ENCODE measurements around the gene MTMR2. TPM values are rescaled to one million over a fixed set of nuclear protein-coding genes. Genes with fewer than 3 reads are reported as not detected.

The MTMR2 gene
- total and polyA plus RNA-seq, 2 of the 13 experiments (the other 11 are each of a cell fraction or from before 2014, with no cell fraction given) = 12.7 to 22.3 TPM

DNA sequence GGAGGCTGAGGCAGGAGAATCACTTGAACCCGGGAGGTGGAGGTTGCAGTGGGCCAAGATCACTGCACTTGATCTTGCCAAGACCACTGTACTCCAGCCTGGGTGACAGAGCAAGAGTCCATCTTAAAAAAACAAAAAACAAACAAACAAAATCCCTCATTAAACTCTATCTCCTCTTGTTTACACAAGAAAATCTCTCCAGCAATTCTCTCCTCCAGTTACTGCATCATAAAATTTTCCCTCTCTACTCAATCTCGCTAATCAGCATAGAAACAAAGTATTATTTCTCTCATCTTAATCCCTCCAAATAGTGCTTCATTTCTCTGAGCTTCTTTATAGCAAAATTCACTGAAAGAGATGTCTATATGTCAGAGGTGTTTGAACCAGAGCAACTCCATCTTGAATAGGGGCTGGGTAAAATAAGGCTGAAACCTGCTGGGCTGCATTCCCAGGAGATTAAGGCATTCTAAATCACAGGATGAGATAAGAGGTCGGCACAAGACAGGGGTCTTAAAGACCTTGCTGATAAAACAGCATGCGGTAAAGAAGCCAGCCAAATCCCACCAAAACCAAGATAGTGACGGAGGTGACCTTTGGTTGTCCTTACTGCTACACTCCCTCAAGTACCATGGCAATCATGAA lies 19.8 kb downstream of the MTMR2 start:
- Histone ChIP-seq H3K27me3 (ENCODE audit: control insufficient read depth in 1 of 2, insufficient read depth in 2 of 2, low read length in 2 of 2) (no peaks in the 10 kb centered on the region), H3K36me3 (replicated peaks in 1 of 2; ENCODE audit: control insufficient read depth in 1 of 2, insufficient read depth in 2 of 2, low read length in 2 of 2) (no peaks in the 10 kb centered on the region; a peak in 1 of 5 replicates), H2AFZ (ENCODE audit: low read length) (no peak overlapping the region), H4K20me1 (ENCODE audit: insufficient read depth, low read length) (no peaks in the 10 kb centered on the region; the same call in 1 of the 2 replicates), H3K4me1 (ENCODE audit: insufficient read depth, low read length) (peaks cover 14% of the 10 kb centered on the region), H3K9me3 (ENCODE audit: low read length) (no peaks in the 10 kb centered on the region), H3K4me3 (replicated peaks in 1 of 3; ENCODE audit: insufficient read depth in 1 of 3, low read depth in 2 of 3, low read length in 3 of 3) (no peak overlapping the region), H3K9ac (ENCODE audit: insufficient read depth, low read depth, low read length) (no peak overlapping the region), H3K27ac (ENCODE audit: extremely low read length, insufficient read depth, low read length) (no peak overlapping the region), H3K79me2 (ENCODE audit: insufficient read depth, low read length) (peaks cover 47% of the 10 kb centered on the region), H3K4me2 (ENCODE audit: low read depth, low read length) (no peak overlapping the region)
- ChIA-PET CTCF (ENCODE audit: low intra/inter-chr PET ratio, low total read pairs) (no interaction called here), POLR2A (no interaction called here)
- no TSS peak for BruUV-seq (replicated peaks)
- DNase-seq (ENCODE audit: low spot score) (no peak), ATAC-seq (no peak), FAIRE-seq (no peak)
- in situ Hi-C loops (cut with HindIII; ENCODE audit: extremely low pct_ligation_motif_present, low pct_unique_long_range_greater_than_20kb) = no loop called here
- intact Hi-C loops (cut with micrococcal nuclease; ENCODE audit: unreplicated experiment) = no loop called here
- TF ChIP-seq ZNF737 (CRISPR knock-in tag; IDR thresholded peaks at IDR 0.05; ENCODE audit: borderline replicate concordance) (no peak), FOXA1 (IDR thresholded peaks at IDR 0.05) (peak; percentile 59), FOXA1 (CRISPR knock-in tag; IDR thresholded peaks at IDR 0.05) (no peak)
- TF ChIP-seq, protein P1, sequence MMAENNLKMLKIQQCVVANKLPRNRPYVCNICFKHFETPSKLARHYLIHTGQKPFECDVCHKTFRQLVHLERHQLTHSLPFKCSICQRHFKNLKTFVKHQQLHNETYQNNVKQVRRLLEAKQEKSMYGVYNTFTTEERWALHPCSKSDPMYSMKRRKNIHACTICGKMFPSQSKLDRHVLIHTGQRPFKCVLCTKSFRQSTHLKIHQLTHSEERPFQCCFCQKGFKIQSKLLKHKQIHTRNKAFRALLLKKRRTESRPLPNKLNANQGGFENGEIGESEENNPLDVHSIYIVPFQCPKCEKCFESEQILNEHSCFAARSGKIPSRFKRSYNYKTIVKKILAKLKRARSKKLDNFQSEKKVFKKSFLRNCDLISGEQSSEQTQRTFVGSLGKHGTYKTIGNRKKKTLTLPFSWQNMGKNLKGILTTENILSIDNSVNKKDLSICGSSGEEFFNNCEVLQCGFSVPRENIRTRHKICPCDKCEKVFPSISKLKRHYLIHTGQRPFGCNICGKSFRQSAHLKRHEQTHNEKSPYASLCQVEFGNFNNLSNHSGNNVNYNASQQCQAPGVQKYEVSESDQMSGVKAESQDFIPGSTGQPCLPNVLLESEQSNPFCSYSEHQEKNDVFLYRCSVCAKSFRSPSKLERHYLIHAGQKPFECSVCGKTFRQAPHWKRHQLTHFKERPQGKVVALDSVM (CRISPR knock-in tag; IDR thresholded peaks at IDR 0.05) = peak; percentile 71
- 95% methylated on average over 5 of the region's 5 CpGs for WGBS (ENCODE audit: low lambda C conversion rate)

DNA sequence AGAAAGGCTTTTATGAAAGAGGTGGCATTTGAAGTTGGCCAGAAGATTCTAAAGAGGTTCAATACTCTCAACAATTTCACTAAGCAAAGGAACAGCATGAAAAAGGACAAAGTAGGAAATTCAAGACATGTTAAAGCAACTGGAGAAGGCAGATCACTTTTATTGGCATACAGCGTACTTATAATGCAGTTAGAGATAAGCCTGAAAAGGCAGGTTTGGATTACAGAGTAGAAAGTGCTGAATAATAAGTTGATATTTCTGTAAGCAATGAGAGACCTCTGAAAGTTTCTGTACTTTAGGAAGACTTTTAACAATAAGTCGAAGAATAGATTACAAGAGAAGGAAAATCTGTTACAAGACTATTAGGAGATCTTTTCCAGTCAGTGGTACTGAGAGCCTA lies 25.1 kb downstream of the MTMR2 start:
- H3K4me2 ChIP-seq (ENCODE audit: low read depth, low read length) = no peak overlapping the region
- WGBS (ENCODE audit: low lambda C conversion rate) = 77% methylated on average over 2 of the region's 2 CpGs
- H3K36me3 ChIP-seq (replicated peaks in 1 of 2; ENCODE audit: control insufficient read depth in 1 of 2, insufficient read depth in 2 of 2, low read length in 2 of 2) = no peaks in the 10 kb centered on the region
- in situ Hi-C loops (cut with HindIII; ENCODE audit: extremely low pct_ligation_motif_present, low pct_unique_long_range_greater_than_20kb) (no loop called here), intact Hi-C loops (cut with micrococcal nuclease; ENCODE audit: unreplicated experiment) (no loop called here)
- no peak for ATAC-seq
- DNase-seq (ENCODE audit: low spot score) = no peak
- no peak overlapping the region for H3K4me3 ChIP-seq (replicated peaks in 1 of 3; ENCODE audit: insufficient read depth in 1 of 3, low read depth in 2 of 3, low read length in 3 of 3)
- no TSS peak for BruUV-seq (replicated peaks)
- CTCF ChIA-PET (ENCODE audit: low intra/inter-chr PET ratio, low total read pairs) = no interaction called here
- TF ChIP-seq, protein P2, sequence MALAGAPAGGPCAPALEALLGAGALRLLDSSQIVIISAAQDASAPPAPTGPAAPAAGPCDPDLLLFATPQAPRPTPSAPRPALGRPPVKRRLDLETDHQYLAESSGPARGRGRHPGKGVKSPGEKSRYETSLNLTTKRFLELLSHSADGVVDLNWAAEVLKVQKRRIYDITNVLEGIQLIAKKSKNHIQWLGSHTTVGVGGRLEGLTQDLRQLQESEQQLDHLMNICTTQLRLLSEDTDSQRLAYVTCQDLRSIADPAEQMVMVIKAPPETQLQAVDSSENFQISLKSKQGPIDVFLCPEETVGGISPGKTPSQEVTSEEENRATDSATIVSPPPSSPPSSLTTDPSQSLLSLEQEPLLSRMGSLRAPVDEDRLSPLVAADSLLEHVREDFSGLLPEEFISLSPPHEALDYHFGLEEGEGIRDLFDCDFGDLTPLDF (CRISPR knock-in tag; IDR thresholded peaks at IDR 0.05) = no peak
- no peak for TF ChIP-seq CREM (IDR thresholded peaks at IDR 0.05)
- TF ChIP-seq CREM (CRISPR knock-in tag; IDR thresholded peaks at IDR 0.05) = no peak
- no peak for TF ChIP-seq HNF4A (CRISPR knock-in tag; IDR thresholded peaks at IDR 0.05)
- TF ChIP-seq, protein P3, sequence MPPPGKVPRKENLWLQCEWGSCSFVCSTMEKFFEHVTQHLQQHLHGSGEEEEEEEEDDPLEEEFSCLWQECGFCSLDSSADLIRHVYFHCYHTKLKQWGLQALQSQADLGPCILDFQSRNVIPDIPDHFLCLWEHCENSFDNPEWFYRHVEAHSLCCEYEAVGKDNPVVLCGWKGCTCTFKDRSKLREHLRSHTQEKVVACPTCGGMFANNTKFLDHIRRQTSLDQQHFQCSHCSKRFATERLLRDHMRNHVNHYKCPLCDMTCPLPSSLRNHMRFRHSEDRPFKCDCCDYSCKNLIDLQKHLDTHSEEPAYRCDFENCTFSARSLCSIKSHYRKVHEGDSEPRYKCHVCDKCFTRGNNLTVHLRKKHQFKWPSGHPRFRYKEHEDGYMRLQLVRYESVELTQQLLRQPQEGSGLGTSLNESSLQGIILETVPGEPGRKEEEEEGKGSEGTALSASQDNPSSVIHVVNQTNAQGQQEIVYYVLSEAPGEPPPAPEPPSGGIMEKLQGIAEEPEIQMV (CRISPR knock-in tag; IDR thresholded peaks at IDR 0.05; ENCODE audit: low read depth) = no peak
- TF ChIP-seq ZNF557 (CRISPR knock-in tag; IDR thresholded peaks at IDR 0.05) = no peak
- peaks cover 13% of the 10 kb centered on the region for H3K79me2 ChIP-seq (ENCODE audit: insufficient read depth, low read length)
- H3K4me1 ChIP-seq (ENCODE audit: insufficient read depth, low read length) = peaks cover 9% of the 10 kb centered on the region
- no peak overlapping the region for H2AFZ ChIP-seq (ENCODE audit: low read length)
- no peak overlapping the region for H3K27ac ChIP-seq (ENCODE audit: extremely low read length, insufficient read depth, low read length)
- no peaks in the 10 kb centered on the region for H4K20me1 ChIP-seq (ENCODE audit: insufficient read depth, low read length)
- H3K9me3 ChIP-seq (ENCODE audit: low read length) = no peaks in the 10 kb centered on the region
- no peak overlapping the region for H3K9ac ChIP-seq (ENCODE audit: insufficient read depth, low read depth, low read length)
- FAIRE-seq = no peak
- H3K27me3 ChIP-seq (ENCODE audit: control insufficient read depth in 1 of 2, insufficient read depth in 2 of 2, low read length in 2 of 2) = no peaks in the 10 kb centered on the region
- POLR2A ChIA-PET = no interaction called here

All from HepG2 (cell line).